ENCODE data around the gene HNF1B.

The HNF1B gene

GRCh38 chr17:37759014-37759637 is 14.3 kb upstream of the HNF1B start:
- no peak for DNase-seq

DNA sequence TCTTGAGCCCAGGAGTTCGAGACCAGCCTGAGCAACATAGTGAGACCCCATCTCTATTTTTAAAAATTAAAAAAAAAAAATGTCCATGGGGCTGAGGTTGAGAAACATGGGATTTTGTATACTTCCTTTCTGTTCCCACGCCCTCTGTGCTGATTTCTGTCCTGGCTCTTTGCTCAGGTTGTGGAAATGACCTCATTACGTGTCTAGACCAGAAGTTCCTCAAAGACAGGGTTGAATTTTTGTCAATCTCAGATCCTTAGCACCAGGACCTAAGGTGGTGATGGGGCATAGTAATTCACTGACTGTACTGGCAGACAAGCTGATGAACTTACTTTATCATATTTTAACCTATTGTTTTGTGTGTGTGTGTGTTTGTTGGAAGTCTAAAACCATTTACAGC is 11.2 kb upstream of the HNF1B start:
- no peak for DNase-seq

DNA sequence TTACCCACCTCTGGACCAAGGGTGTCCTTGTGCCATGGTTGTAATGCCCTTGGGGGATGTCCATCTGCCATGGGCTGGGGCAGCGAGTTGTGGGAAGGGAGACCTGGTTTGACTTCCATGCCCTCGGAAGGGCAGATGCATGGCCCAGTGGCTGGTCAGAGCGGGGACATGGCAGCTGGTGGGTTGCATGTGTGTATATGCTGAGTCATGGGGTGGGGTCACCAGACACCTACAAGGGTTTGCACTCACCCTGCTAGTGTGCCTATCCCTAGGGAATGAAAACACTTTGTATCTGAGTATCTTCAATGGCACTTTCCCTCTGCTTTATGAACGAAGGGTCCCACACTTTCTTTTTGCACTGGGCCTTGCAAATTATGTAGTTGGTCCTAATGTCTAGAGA is 10.6 kb upstream of the HNF1B start:
- no peak for DNase-seq

DNA sequence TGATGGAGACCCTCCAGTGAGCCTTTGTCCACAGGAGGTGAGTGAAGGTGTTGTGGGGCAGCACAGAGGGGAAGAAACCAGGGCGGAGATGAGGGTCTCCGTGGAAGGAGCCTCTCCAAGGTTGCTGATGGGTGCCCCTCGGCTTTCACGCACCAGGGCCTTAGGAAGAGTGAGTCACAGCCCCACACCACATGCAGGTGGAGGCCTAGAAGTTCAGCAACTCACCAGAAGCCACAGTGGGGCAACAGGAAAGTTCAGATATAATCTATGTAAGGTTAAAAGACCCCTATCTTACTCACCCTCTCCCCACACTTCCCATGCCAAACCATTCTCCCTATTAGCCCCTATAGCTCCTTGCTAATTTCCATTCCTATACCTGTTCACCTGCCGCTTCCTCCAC is 9.5 kb upstream of the HNF1B start:
- no peak for DNase-seq

- no peak for DNase-seq
Measured at GRCh38 chr17:37752482-37752881, 7.6 kb upstream of the HNF1B start.

DNA sequence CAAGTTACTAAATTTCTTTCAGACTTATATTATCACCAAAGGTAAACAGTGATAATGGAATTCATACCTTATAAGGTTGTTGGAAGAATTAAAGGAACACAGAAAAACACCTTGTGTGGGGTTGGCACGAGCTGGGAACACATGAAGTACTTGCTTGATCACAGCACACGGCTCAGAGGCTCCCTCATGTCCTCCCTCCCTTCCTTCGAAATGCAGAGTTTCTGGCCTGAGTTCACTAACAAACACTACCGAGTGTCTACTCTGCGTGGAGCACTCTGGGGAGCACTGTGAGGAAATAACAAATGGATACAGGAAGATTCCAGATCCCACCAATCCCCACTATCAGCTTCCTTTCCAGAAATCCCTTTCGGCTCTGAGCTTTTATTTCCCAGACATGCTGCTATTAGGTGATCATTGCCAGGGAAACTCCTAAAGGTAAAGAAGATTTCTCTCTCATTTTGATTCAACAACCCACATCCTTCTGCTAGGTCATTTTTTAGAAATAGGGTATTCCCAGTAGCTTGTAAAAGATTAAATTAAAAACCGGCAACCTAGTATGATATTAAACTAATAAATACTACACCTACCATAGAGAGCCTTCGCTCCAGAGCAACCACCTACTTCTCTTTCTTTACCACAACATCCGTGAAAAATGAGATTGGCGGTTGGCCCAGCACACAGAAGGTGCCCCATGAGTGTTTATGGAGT is 6.1 kb upstream of the HNF1B start:
- DNase-seq, result no peak

DNA sequence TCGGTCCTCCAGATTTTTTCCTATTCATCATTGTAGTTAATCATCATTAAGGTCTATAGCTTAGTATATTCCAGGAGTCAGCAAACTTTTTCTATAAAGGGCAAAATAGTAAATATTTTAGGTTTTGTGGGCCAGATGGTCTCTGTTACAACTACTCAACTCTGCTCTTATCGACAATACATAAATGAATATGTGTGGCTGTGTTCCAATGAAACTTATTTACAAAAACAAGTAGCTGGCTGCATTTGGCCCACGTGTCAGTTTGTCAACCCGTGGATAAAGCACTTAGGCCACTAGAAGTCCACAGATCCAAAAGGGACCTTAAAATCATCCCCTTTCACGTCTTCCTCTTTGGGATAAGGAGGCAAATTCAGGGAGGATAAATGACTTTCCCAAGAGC is 5.4 kb upstream of the HNF1B start:
- no peak for DNase-seq

GRCh38 chr17:37747222-37747621 is 2.4 kb upstream of the HNF1B start:
- no peak for DNase-seq

GRCh38 chr17:37746617-37747016 is 1.8 kb upstream of the HNF1B start:
- no peak for DNase-seq

DNA sequence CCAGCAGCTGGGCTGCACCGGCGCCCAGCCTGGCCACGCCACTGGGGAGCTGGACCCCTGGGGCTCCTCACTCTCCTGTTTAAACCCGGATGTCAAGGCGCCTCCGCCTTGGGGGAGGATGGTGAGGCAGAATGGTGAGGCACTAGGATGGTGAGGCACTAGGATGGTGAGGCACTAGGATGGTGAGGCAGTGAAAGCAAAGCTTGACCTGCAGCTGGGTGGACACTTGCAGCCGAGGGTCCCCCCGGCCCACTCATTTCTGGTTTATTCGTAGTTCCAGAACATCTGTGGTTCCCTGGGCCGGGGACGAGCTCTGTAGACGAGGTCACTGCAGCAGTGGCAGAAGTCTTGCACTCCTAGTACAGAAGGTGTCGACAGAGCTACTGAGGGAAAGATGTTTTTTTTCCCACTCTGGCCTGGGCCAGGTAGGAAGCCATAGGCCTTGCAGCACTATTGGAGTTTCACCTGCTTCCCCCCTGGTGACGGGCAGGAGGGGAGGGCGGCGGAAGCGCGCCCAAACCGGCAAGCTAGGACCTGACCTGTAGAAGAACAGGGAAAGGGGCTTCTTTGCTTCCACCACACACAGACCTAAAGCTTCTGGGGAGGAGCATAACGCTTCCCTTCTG is 1.1 kb upstream of the HNF1B start:
- no peak for DNase-seq

GRCh38 chr17:37744633-37744927 is 279 bp downstream of the HNF1B start:
- DNase-seq, result no peak

- DNase-seq, result no peak
Measured at GRCh38 chr17:37743875-37744632, 805 bp downstream of the HNF1B start.

- DNase-seq, result no peak
Measured at GRCh38 chr17:37743612-37743874, 1.3 kb downstream of the HNF1B start.

GRCh38 chr17:37742762-37743611 is 1.9 kb downstream of the HNF1B start:
- DNase-seq, result no peak

GRCh38 chr17:37742116-37742761 is 2.6 kb downstream of the HNF1B start:
- DNase-seq, result peak; percentile 52

GRCh38 chr17:37741341-37742115 is 3.3 kb downstream of the HNF1B start:
- peak; percentile 52 for DNase-seq

DNA sequence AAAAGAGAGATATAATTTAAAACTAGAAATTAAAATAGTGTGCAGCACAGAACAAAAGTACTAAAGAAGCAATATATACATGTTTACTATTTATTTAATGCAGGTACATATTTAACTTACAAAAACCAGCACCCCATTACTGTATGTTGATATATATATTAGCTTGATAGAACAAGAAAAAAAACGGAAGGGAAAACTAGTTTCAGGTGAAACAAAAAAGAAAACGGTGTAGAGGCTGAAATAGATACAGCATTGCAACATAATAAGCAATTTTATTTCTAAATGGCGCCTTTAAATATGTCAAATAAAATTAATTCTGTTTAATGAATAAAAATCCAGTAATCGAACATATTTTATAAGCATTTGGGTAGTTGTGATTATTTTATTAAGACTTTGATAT is 3.9 kb downstream of the HNF1B start:
- peak; percentile 33 for DNase-seq

DNA sequence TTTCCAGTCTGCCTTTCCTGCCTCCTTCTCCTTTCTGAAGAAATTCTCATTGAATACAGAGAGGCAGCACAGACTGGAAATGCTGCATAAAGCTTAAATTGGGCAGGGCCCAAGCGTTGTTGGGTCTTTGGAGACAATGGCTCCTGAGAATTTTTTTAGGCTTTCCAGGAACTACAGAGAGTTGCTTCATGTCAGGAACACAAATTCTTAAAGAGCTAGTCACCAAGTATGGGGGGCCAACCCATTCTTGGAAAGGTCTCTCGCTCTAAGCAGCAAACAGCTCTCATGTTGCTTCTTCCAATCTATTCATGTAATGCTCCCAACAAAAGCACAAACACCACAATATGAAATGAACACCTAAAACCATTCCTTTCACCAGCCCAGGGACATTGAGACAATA is 6.9 kb downstream of the HNF1B start:
- no peak for DNase-seq

DNA sequence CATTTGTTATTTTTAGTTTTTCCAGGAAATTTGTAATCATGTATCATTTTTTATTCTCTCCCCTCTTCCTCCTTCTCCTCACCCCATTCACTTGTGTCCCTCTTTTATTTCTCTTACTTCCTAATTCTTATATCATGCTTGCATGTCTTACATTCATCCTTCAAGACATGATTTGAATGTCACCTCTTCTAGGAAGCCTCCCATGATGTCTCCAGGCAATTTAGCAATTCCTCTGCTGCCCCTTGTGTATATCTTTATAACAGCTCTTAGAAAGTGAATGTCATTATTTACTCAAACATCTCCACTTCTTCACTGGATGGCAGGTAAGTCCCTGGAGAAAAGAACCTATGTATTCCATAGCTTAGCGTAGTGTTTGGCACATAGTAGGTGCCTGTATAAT is 7.8 kb downstream of the HNF1B start:
- DNase-seq, result no peak

DNA sequence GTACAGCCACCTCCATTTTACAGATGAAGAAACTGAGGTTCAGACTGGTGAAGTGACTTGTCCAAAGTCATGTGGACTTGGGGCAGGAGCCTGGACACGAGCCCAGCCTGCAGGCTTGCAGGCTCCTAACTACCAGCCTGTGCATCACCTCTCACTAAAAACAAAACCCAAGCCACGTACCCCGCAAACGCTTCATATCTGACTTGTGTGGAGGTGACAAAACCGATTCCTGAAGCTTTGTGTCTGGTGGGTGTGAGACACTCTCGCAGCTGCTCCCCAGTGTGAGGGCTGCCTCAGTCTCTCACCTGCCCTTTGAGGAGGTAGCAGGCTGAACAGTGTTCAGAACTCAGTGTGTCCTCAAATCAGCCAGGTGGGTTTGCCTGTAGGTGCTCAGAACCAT is 8.4 kb downstream of the HNF1B start:
- no peak for DNase-seq

GRCh38 chr17:37735165-37735564 is 9.7 kb downstream of the HNF1B start:
- DNase-seq, result no peak

GRCh38 chr17:37732316-37732715 is 12.5 kb downstream of the HNF1B start:
- no peak for DNase-seq

Data from NCI-H2227 treated with DMSO at 0.1 percent for 48 hours (cell line).